Fibroblast of peridontal ligament (primary cell): ENCODE measurements around the gene FMC1.
"Not testable (repeated sequence)": the region's sequence is repeated elsewhere in the genome, so short reads cannot be mapped to it uniquely, and the experiment has no call there.

Source experiments
- DNase-seq: peaks from one replicate; pipeline ENCODE4 v3.0.0-alpha.2; 2010; ENCODE audit errors: extremely low read depth

Gene FMC1

DNA sequence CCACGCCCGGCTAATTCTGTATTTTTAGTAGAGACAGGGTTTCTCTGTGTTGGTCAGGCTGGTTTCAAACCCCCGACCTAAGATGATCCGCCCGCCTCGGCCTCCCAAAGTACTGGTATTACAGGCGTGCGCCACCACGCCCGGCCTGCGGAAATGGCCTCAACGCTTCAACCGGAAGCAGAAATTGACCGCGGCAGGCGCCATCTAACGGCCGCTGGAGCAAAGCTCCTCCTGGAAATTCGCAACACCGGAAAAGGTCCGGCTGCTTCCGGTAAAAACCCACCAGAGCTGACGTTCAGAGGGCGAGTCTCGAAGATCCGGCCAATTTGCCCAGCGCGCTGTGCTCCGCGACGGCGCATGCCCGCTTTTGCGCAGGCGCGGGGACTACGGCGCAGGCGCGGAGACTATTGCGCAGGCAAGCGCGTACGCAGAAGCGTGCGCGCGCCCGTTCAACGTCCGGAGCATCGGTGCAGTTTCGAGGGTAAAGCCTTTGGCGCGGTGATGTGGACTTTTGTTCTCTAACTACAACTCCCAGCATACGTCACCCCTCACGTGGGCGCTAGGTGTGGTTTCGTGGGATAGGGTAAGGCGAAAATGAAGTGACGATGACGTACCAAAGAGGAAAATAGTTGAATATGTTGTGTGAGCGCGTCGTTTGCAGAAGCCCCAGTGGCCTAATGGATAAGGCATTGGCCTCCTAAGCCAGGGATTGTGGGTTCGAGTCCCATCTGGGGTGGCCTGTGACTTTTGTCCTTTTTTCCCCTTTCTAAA is 915 bp upstream of the FMC1 start:
- peak; percentile 100 for DNase-seq

- DNase-seq = no peak
Measured at GRCh38 chr7:139340808-139341057, 404 bp upstream of the FMC1 start.

DNA sequence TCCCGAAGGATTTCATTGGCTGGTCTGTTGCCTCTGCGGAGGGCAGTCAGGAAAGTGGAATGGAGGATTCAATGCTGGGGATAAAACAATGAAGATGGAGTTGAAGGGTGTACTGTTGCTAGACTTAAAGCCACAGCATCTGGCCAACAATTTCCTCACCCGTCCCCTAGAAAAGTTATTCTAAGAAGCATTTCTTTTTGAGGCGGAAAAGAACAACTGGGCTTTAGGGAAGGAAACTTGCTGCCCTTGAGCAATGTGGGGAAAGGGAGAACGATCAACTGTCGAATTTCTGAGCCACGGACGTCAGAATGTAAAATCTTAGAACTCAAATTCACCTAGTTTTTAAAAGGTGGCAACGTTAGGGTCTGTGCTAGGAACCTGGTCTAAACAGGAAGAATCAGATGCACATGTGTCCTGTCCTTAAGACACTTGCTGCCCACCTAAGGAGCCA is 664 bp downstream of the FMC1 start:
- peak; percentile 85 for DNase-seq

- no peak for DNase-seq
Measured at GRCh38 chr7:139345042-139345441, 3.9 kb downstream of the FMC1 start.

- DNase-seq = no peak
Measured at GRCh38 chr7:139351027-139351426, 9.9 kb downstream of the FMC1 start.

- no peak for DNase-seq
Measured at GRCh38 chr7:139354729-139355128, 13.6 kb downstream of the FMC1 start.

DNA sequence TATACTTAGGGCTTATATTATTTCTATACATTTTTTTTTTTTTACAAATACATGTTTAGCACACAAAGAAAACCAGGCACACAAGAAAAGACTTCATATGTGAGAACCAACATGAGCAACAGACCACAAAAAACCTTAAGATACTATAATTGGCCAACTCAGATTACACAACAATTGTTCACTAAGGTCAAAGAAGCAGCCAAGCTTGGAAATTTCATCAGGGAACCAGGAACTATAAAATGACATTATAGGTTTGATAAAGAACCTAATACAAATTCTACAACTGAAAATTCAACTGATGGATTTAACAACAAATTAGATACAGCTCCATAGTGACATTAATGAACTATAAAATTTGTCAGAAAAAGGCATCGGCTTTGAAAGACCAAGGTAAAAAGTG is 14.2 kb downstream of the FMC1 start:
- peak; percentile 40 for DNase-seq

GRCh38 chr7:139357729-139358506 is 16.8 kb downstream of the FMC1 start:
- DNase-seq = not testable (repeated sequence)

DNA sequence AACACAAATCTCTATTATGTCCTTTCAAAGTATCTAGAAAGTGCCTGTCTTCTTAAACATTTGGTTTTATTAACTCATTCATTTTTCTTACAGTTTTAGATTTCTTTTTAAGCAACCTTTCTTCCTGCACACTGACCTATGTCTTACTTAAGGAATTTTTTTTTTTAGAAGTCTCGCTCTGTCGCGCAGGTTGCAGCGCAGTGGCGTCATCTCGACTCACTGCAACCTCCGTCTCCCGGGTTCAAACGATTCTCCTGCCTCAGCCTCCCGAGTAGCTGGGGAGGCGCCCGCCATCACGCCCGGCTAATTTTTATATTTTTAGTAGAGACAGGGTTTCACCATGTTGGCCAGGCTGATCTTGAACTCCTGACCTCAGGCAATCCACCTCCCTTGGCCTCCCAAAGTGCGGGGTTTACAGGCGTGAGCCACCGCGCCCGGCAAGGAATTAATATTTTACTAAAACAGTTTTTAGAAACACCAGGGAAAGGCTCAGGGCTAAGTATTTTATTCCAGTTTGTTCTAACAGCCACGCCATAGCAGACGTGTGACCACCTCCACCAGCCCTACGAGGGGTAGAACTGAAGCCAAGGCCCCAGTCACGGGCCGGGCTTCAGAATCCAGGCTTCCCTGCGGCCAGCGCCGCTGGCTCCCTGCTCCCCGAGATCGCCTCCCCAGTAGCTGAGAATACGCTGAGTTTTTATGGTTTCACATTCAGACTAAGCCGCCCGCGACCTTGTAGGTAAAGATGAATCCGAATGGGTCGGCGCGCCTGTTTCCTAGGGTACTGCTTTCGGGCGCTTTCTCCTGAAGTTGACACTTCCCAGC is 17.6 kb downstream of the FMC1 start:
- DNase-seq = peak; percentile 45

DNA sequence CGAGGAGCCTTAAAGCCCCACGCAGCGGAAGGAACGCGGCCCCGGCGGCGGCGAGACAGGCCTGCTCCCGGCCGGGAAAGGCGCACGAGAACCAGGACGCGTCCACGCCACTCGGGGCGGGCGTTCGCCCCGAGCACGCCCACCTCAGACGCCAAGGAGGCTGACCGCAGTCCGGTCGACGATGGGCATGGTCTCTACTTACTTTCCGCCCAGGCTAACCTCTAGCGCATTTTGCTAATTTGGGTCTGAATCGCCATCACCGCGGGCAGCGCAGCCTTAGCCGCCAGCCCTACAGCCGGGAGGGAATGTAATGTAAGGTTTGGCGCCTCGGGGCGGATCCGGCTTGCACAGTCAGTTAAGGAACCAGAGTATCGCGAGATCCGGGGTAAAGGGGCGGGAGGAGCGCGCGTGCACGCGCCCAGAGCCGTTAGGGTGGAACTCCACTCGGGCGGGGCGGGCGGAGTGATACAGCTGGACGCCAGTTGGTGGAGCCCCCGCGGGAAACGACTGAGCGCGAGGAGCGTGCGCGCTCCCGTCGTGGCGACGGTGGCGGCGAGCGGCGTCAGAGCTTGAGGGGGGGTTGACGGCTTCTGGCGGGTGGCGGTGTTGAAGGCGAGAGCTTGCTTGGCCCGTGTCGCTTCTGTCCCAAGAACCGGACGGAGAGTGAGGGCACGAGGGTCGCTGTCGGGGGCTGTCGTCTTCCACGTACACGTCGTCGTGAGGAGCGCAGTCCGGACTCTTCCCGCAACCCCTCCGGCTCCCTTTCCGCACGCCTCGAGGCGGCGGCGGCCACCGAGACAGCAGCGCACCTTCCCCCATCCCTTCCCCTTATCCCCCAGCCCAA is 18.5 kb downstream of the FMC1 start, which contains the start of gene LUC7L2:
Gene LUC7L2, plus strand, starts transcription at position 529 of the 844 bp plus-strand sequence. CDS start 368 bp downstream, outside the sequence.
- peak; percentile 98 for DNase-seq

DNA sequence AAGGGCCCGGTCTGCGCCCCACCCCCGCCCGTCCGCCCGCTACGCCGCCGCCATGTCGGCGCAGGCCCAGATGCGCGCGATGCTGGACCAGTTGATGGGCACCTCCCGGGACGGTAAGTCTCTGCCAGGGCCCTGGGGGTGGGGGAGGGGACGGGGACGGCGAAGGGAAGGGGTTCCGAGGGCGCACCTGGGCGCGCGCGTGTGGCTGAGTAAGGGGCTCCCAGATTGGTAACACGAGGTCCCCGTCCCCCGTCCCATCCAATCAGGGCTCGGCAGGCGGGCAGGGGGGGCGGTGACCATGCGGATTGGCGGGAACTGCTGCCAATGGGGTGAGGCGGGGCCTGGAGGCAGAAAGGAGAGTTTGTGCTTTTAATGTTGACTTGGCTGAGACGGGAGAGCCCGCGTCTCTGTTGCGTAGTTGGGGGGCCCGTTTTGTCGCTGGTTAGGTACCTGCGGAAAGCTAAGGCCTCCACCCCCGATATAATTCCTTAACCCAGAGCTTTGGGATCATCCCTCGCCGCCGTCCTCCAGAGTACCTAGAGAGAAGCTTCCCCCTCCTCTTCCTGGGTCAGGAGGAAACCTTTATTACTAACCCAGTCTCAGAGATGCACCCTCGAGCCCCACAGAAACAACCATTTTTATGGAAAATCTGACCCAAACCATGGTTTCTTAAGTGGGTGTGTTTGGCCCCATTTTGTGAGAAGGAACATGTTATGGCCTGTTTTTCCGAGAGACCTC is 19.2 kb downstream of the FMC1 start:
- DNase-seq = peak; percentile 86

DNA sequence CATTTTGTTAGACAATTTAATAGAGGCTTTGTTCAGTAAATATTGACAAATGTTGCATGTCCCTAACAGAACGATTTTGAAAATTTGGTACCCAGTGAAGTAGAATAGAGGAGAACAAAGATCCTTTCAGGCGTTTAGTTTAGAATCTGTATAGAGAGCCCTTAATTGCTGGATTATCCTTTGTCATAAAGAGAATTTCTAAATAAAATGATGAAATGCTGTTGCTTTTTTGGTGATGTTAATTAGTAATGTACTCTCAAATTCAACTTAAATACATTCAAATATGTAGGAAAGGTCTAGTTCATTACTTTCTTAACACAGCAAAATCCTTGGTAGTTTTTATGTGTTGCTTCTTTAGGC is 19.8 kb downstream of the FMC1 start:
- DNase-seq = no peak

GRCh38 chr7:139361523-139361922 is 20.4 kb downstream of the FMC1 start:
- no peak for DNase-seq

GRCh38 chr7:139362302-139362701 is 21.2 kb downstream of the FMC1 start:
- peak; percentile 15 for DNase-seq

GRCh38 chr7:139362981-139363380 is 21.8 kb downstream of the FMC1 start:
- DNase-seq = no peak

- DNase-seq = no peak
Measured at GRCh38 chr7:139365336-139365735, 24.2 kb downstream of the FMC1 start.

DNA sequence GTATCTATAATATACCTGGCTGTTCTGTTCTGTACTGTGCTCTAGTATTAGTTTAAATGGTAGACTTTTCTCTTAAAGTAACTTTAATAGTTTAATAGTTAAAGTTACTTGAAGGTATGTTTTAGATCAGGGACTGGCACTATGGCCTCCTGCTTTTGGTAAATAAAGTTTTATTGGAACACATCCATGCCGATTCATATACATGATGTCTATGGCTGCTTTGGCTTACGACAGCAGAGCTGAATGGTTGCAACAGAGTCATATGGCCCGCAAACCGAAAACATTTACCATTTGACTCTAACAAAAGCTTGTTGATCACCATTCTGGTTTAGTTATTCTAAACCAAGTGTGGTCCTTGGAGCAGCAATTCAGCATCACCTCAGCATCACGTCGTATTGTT is 25.3 kb downstream of the FMC1 start:
- DNase-seq = no peak

DNA sequence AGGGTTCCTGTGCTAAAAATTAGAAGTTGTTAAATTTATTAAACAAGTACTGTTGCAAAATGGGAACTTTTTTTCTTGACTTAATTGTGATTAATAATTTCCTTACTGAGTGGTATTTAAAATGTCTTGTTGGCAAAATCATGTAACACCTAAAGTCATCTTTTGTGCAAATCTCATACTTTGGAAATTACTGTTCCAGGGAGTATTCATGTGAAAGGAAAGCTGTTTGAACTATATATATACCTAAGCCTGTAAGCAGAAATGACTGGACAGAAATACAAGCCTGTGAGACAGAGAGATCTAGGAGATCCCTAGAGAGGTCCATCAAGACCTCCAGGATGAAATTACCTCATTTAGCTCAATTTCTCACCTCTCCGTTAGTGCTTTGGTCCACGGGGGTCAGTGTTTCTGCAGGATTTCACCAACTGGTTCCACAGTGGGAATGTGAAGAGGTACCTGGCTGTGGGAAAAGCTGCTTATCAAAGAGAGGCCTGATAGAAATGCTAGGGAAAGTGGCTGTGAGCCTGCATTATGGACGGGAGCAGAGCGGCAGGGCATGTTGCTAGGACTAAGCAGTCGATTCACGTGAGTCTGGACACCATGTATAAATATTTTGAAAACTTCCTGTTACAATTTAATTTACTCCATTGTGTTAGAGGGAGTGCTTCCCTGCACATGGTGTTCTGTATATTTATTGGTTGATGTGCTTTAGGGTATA is 26.5 kb downstream of the FMC1 start:
- no peak for DNase-seq

DNA sequence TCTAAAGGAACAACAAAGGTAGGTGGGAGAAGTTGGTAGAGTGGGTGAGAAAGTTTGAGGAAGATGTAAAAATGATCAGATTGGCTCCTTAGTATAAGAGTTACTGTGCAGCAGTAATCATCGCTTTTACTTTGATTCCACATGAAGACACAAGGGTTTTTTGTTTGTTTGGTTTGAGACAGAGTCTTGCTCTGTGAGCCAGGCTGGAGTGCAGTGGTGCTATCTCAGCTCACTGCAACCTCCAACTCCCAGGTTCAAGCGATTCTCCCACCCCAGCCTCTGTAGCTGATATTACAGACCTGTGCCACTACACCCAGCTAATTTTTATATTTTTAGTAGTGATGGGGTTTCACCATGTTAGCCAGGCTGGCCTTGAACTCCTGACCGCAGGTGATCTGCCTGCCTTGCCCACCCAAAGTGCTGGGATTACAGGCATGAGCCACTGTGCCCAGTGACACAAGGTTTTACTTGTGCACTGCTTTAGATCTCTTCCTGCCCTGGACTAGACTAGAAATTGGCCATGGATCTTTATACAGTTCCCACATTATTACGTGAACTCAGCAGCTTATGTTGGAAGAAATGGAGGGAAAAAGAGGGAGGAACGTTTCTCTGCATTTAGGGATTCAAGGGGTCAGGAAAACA is 29.3 kb downstream of the FMC1 start:
- DNase-seq = no peak

DNA sequence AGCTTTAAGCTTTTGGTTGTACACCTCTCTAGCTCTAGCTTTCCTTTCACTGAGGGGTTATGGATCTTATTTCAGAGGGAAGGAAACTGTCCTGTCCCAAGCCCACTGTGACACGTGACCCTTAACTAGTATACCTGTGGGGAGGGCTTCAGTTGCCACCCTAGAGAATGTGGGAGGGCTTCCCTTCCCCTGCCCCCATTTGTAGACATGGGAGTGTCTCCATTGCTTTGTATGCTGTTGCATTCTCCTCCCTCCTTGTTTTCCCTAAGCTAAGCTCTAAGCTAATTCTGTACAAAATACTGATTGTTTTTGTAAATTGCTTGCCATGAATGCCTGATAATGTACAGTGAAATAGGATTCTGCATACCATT is 29.8 kb downstream of the FMC1 start:
- DNase-seq = no peak
